Subcutaneous adipose tissue (tissue), 4 donors: Measurements from ENCODE around the gene EMC10. TPM values are rescaled to one million over a fixed set of nuclear protein-coding genes. Genes with fewer than 3 reads are reported as not detected.

ENCODE experiments used
- total RNA-seq, 4 donors: library from RNA; depleted of rRNA; stranded (reverse); fragments of >200 nt; gene quantifications; one replicate each; pipeline ENCODE4 v1.1.0, GENCODE V29; 2016
- TF ChIP-seq, protein P1 (sequence below): fragments of 450-650 bp; IDR thresholded peaks from one replicate; pipeline ENCODE4 v1.5.1; 2016; ENCODE audit warnings: low read depth, mild to moderate bottlenecking, control low read depth, antibody characterized with exemption, moderate library complexity

EMC10 gene
- total RNA-seq, 4 donors from 2014 or later: 10.9 to 63.4 (median 47.2) TPM

DNA sequence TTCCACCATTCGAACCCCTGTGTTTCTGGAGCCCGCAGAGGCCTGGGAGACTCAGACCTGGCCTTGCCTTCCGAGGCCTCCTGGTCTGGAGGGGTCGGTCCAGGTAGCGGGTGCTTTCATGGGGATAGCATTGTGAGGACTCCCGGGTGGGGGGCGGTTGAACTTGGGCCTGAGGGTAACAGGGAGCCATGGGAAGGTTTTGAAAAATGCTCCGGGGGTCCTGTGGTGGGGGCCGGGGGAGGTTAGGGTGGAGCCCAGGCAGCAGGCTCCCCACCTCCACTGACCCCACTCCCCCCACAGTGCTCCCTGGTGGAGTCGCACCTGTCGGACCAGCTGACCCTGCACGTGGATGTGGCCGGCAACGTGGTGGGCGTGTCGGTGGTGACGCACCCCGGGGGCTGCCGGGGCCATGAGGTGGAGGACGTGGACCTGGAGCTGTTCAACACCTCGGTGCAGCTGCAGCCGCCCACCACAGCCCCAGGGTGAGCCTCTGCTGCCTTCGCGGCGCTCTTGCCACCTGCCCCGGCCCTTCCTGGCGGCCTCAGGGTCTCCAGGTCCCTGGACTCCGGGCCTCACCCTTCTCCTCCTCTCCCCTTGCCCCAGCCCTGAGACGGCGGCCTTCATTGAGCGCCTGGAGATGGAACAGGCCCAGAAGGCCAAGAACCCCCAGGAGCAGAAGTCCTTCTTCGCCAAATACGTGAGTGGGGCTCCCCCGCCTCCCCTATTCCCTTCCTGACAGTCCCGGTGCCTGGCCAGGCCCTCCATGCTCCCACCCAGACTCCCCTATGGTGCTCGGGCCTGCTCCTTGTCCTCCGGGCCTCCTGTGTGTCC lies 4.2 kb downstream of the EMC10 start:
- TF ChIP-seq, protein P1, sequence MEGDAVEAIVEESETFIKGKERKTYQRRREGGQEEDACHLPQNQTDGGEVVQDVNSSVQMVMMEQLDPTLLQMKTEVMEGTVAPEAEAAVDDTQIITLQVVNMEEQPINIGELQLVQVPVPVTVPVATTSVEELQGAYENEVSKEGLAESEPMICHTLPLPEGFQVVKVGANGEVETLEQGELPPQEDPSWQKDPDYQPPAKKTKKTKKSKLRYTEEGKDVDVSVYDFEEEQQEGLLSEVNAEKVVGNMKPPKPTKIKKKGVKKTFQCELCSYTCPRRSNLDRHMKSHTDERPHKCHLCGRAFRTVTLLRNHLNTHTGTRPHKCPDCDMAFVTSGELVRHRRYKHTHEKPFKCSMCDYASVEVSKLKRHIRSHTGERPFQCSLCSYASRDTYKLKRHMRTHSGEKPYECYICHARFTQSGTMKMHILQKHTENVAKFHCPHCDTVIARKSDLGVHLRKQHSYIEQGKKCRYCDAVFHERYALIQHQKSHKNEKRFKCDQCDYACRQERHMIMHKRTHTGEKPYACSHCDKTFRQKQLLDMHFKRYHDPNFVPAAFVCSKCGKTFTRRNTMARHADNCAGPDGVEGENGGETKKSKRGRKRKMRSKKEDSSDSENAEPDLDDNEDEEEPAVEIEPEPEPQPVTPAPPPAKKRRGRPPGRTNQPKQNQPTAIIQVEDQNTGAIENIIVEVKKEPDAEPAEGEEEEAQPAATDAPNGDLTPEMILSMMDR: no peak

DNA sequence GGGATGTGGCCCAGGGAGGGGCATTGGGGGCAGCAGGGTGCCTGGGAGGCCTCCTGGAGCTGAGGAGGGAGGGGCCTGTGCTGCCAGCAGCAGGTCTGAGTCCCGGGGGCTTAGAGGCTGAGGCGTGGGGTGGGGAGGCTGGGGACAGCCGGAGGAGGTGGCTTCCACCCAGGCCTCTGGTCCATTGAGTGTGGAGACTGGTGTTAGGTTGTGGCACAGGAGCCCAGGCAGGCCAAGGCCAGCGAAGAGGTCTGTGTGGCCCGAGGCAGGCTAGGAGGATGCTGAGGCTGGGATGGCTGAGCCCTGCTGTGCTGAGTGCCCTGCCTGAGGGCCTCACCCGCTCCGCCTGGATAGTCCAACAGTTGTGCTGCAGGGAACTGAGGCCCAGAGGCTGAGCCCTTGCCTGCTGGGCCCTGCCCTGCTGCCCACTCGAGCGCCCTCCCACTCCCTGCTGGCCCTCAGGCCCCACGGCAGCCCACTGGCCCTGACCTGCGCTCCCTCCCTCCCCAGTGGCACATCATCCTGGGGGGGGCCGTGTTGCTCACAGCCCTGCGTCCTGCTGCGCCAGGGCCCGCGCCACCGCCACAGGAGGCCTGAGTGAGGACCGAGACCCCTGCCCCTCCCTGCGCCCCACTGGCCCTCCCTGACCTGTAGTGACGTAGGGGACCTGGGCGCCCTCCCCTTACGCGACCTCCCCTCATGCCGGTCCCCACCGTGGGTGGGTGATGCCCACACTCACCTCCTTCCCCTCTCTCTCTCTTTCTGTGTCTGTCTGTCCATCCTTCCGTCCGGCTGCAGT lies 5.2 kb downstream of the EMC10 start:
- TF ChIP-seq, protein P1: no peak

DNA sequence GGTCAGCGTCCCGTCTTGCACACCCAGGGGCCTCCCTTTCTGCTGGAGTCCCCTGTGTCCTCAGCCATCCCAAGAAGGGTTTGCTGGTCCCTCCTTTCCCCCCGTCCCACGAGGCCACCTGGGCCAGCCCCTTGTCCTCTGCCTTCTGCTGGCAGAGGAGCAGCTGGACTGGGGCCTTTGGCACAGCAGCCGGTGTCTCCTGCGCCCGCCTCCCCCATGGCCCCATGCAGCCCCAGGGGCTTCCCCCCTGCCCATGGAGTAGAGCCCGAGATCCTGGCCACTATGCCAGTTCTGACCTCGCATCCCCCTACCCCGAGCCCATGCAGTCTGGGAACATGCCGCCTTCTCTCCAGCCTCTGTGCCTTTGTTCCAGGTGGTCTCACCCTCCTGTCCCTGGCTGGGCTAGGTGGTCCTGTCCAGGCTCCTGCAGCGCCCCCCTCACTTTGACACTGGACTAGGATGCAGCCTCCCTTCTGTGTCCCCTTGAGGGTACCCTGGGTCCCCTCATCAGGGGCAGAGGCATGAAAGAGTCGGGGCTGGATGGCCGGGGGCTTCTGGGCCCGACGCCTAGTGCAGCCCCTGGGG lies 6.1 kb downstream of the EMC10 start:
- TF ChIP-seq, protein P1: no peak

DNA sequence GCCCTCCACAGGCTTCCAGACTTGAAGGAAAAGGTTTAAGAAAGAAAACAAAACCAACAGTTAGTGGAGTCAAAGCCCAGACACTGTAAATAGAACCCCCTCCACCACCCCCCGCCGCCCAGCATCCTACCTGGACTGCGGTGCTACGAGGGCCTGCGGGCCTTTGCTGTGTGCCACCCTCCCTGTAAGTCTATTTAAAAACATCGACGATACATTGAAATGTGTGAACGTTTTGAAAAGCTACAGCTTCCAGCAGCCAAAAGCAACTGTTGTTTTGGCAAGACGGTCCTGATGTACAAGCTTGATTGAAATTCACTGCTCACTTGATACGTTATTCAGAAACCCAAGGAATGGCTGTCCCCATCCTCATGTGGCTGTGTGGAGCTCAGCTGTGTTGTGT lies 6.6 kb downstream of the EMC10 start:
- TF ChIP-seq, protein P1: no peak

DNA sequence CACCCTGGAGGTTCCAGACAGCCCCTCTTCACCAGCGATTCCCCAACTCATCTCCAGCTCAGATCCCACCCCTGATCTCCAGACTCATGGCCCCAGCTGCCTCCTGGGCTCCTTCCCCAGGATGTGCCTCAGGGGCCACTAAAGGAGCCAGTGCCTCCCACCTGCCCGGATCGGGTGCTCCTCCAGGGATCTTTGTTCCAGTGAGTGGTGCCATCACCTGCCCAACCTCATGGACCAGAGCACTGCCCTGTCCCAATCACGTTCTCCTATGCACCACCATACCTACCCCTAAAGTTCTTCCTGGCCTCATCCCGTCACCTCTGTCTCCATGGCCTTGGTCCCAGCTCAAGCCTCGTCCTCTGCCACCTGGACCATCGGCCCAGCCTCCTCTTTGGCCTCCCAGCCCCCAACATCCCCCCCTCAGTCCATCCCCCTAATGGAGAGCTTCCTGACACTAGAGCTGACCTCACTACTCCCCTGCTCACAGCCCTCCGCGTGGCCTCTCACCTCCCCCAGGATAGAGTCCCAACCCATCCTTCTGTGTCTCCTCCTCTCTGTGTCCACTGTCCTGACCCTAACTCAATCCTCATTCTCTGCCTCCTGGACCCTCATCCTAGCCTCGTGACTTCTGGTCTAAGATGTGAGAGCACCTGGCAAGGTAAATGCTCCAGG lies 9.1 kb downstream of the EMC10 start:
- TF ChIP-seq, protein P1: no peak

DNA sequence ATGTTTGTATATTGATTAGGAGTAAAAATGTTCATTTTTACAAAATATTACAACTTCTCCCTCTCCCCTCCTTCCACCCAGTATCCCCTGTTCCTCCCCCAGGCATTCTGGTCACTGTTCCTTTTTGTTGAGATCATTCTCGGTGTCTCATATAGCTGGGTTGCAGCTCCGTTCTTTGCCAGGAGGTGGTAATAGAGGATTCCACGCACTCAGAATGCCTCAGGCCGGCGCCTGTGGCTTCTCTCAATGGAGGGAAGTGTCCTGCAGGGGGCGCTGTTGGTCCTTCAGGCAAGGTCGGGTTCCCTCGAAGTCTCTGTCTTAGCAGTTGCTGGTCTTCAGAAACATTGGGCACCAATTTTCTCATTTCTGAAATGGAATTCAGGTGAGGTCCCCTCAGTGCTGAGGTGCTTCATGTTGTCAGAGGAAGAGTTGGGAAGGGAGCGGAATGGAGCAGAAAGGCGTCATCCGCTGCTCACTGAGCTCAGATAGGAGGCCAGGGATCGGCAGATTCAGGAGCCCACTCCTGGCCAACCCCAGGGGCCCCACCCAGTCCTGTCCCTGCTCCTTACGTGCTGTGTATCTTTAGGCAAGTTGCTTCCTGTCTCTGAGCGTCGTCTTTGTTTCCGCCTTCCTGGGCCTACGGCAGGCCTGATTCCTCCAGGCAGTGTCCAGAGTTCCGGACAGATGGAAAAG lies 10.7 kb downstream of the EMC10 start:
- TF ChIP-seq, protein P1: no peak
